ENCODE data around the gene ERCC4. TPM values are rescaled to one million over a fixed set of nuclear protein-coding genes. Genes with fewer than 3 reads are reported as not detected.

The ERCC4 gene
- total RNA-seq, 1 donor from 2014 or later: 12.9 TPM

DNA sequence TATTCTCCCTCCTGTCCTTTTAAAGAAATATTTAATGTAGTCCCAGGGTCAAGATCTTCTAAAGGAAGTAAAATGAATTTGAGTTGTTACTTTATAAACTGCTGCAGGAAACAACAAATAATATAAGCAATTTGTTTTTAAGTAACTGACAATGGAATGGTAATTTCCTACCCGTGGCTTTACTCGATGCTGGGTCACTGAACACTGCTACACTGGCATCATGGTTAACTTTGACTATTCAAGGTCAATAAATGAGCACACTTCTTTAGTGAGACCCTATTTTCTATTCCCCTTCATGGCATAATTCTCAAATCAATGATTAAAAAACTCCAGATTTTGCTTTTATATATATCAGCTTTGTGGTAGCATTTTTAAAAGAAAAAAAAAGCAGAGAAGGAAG is 22.1 kb upstream of the ERCC4 start:
- no peaks in the 10 kb centered on the region for H3K36me3 Mint-ChIP-seq (ENCODE audit: low read depth)

DNA sequence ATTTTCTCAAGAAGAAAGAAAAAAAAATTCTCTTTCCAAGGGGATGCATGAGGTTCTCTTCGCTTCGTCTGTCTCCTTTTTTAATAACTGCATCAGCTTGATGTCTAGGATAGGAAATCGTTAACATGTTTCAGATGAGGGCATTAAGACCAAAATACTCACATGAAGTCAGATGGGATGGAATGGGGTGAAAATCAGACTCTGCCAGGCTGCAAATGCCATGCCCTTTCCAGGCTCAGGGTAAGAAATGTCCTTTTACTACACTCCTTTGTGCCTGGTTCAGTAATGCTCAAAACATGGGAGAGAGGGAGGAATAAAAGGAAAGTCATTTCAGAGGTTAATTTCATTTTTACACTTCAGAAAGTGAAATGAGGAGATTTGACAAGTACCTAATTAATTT is 21.7 kb upstream of the ERCC4 start:
- Mint-ChIP-seq H3K36me3 (ENCODE audit: low read depth) (no peaks in the 10 kb centered on the region), H3K4me1 (no peaks in the 10 kb centered on the region), H3K27ac (ENCODE audit: unreplicated experiment) (no peak overlapping the region), H3K27me3 (ENCODE audit: low read depth) (peaks cover 2% of the 10 kb centered on the region), H3K4me3 (no peak overlapping the region), H3K9me3 (peaks cover 8% of the 10 kb centered on the region)
- DNase-seq (ENCODE audit: low read depth, low spot score): no peak
- TF ChIP-seq, protein P1, sequence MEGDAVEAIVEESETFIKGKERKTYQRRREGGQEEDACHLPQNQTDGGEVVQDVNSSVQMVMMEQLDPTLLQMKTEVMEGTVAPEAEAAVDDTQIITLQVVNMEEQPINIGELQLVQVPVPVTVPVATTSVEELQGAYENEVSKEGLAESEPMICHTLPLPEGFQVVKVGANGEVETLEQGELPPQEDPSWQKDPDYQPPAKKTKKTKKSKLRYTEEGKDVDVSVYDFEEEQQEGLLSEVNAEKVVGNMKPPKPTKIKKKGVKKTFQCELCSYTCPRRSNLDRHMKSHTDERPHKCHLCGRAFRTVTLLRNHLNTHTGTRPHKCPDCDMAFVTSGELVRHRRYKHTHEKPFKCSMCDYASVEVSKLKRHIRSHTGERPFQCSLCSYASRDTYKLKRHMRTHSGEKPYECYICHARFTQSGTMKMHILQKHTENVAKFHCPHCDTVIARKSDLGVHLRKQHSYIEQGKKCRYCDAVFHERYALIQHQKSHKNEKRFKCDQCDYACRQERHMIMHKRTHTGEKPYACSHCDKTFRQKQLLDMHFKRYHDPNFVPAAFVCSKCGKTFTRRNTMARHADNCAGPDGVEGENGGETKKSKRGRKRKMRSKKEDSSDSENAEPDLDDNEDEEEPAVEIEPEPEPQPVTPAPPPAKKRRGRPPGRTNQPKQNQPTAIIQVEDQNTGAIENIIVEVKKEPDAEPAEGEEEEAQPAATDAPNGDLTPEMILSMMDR (conservative IDR thresholded peaks at IDR 0.05): no peak

More for the DNA sequence above, 22.1 kb upstream of the ERCC4 start:
- Mint-ChIP-seq H3K4me1 (no peaks in the 10 kb centered on the region), H3K4me3 (no peak overlapping the region), H3K27me3 (ENCODE audit: low read depth) (peaks cover 2% of the 10 kb centered on the region), H3K27ac (ENCODE audit: unreplicated experiment) (no peak overlapping the region), H3K9me3 (peaks cover 8% of the 10 kb centered on the region)
- no peak for DNase-seq (ENCODE audit: low read depth, low spot score)
- TF ChIP-seq, protein P1 (conservative IDR thresholded peaks at IDR 0.05): no peak

- Mint-ChIP-seq H3K4me3 (no peak overlapping the region), H3K27ac (ENCODE audit: unreplicated experiment) (no peak overlapping the region), H3K4me1 (no peaks in the 10 kb centered on the region), H3K9me3 (peaks cover 11% of the 10 kb centered on the region), H3K27me3 (ENCODE audit: low read depth) (no peaks in the 10 kb centered on the region), H3K36me3 (ENCODE audit: low read depth) (no peaks in the 10 kb centered on the region)
- TF ChIP-seq, protein P1 (conservative IDR thresholded peaks at IDR 0.05): no peak
- no peak for DNase-seq (ENCODE audit: low read depth, low spot score)
Measured at GRCh38 chr16:13902052-13902451, 17.9 kb upstream of the ERCC4 start.

DNA sequence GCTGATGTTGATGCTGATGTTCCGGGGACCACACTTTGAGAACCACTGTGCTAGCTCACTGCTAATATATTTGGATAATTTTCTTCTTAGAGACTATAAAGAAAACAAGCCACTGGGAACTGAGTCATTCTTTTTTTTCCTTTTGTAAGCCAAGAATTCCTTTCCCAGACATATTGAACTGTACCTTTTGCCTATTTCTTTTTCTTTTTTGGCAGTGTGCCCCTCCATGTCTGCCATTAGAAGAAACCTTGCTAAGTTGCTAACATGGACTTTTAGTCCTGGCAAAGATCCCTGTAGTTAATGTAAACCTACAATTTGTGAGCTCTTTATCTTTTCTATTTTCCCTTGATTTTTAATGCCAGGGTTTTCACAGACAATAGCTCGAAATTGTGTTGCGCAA is 17.3 kb upstream of the ERCC4 start:
- Mint-ChIP-seq H3K27ac (ENCODE audit: unreplicated experiment) (no peak overlapping the region), H3K9me3 (peaks cover 11% of the 10 kb centered on the region), H3K36me3 (ENCODE audit: low read depth) (no peaks in the 10 kb centered on the region), H3K4me3 (no peak overlapping the region), H3K4me1 (no peaks in the 10 kb centered on the region), H3K27me3 (ENCODE audit: low read depth) (peaks cover 3% of the 10 kb centered on the region)
- no peak for DNase-seq (ENCODE audit: low read depth, low spot score)
- TF ChIP-seq, protein P1 (conservative IDR thresholded peaks at IDR 0.05): no peak

DNA sequence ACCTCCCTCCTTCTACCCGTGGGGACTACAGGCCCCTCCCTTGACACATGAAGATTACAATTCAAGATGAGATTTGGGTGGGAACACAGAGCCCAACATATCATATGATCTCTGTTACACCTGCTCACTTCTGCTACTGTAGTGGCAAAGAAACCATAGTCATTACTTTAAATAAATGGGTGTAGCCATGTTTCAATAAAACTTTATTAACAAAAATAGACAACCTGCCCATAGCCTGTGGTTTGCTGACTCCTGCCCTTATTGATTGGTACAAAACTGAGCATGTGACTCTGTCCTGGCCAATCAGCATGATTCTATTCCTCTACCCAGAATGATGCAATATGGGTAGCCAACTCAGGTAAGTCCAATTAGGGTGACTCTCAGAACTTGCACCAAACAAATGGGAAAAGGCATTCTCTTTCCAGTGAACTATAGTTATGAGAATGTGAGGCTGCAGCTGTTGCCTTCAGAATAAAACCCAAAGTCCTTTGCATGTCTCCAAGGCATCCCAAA is 15.7 kb upstream of the ERCC4 start:
- peaks cover 11% of the 10 kb centered on the region for H3K9me3 Mint-ChIP-seq
- no peaks in the 10 kb centered on the region for H3K4me1 Mint-ChIP-seq
- H3K36me3 Mint-ChIP-seq (ENCODE audit: low read depth): no peaks in the 10 kb centered on the region
- TF ChIP-seq, protein P1 (conservative IDR thresholded peaks at IDR 0.05): no peak
- H3K27me3 Mint-ChIP-seq (ENCODE audit: low read depth): peaks cover 4% of the 10 kb centered on the region
- H3K27ac Mint-ChIP-seq (ENCODE audit: unreplicated experiment): no peak overlapping the region
- DNase-seq (ENCODE audit: low read depth, low spot score): no peak
- H3K4me3 Mint-ChIP-seq: no peak overlapping the region
